GM23338 (cell line): ENCODE results near the gene LRRC52. TPM values are rescaled to one million over a fixed set of nuclear protein-coding genes. Genes with fewer than 3 reads are reported as not detected.
A peak's percentile ranks its signal among the peaks of the same experiment; 100 is the strongest.

Experiments
- ATAC-seq: fragments of 200-7000 bp; cut with Tn5 transposase; 3 replicates; pipeline ENCODE4 v1.9.1; 2020
- DNase-seq: peaks from one replicate; pipeline ENCODE4 v3.0.0-alpha.2; 2015; ENCODE audit warnings: low spot score
- H2AFZ ChIP-seq: fragments of 200-600 bp; sonication (generic); 2 replicates; pipeline ENCODE4 v1.8.0; 2016; ENCODE audit warnings: antibody characterized with exemption, mild to moderate bottlenecking, moderate library complexity
- H3F3A ChIP-seq: fragments of 200-600 bp; sonication (generic); replicated peaks from 2 replicates; pipeline ENCODE4 v1.8.0; 2017; ENCODE audit warnings: antibody characterized with exemption, mixed run types, low read depth
- H3K27ac ChIP-seq: fragments of 200-600 bp; sonication (generic); 2 replicates; pipeline ENCODE4 v1.6.1; 2016; ENCODE audit warnings: low read depth
- H3K27me3 ChIP-seq: fragments of 200-600 bp; sonication (generic); 2 replicates; pipeline ENCODE4 v1.8.0; 2016; ENCODE audit warnings: mild to moderate bottlenecking, mixed run types, moderate library complexity; ENCODE audit not compliant: insufficient read depth
- H3K36me3 ChIP-seq: fragments of 200-600 bp; sonication (generic); 2 replicates; pipeline ENCODE4 v1.8.0; 2016; ENCODE audit warnings: mild to moderate bottlenecking; ENCODE audit not compliant: insufficient read depth
- H3K4me1 ChIP-seq: fragments of 200-600 bp; sonication (generic); 2 replicates; pipeline ENCODE4 v1.8.0; 2016; ENCODE audit warnings: mild to moderate bottlenecking, moderate library complexity; ENCODE audit not compliant: insufficient read depth
- H3K4me2 ChIP-seq: fragments of 200-600 bp; sonication (generic); 2 replicates; pipeline ENCODE4 v1.7.1; 2017; ENCODE audit warnings: mixed run types
- H3K4me3 ChIP-seq: fragments of 200-600 bp; sonication (generic); 2 replicates; pipeline ENCODE4 v1.6.1; 2016; ENCODE audit warnings: mixed run types
- H3K79me2 ChIP-seq: fragments of 200-600 bp; sonication (generic); replicated peaks from 2 replicates; pipeline ENCODE4 v1.8.0; 2017; ENCODE audit warnings: mild to moderate bottlenecking; ENCODE audit not compliant: insufficient read depth
- H3K9me2 ChIP-seq: fragments of 200-600 bp; sonication (generic); 2 replicates; pipeline ENCODE4 v1.8.0; 2017; ENCODE audit not compliant: insufficient read depth
- H4K20me1 ChIP-seq: fragments of 200-600 bp; sonication (generic); replicated peaks from 2 replicates; pipeline ENCODE4 v1.8.0; 2017; ENCODE audit warnings: mild to moderate bottlenecking; ENCODE audit not compliant: insufficient read depth
- H3K27ac Mint-ChIP-seq: 2 replicates; pipeline ENCODE4 v1.8.0; 2020; ENCODE audit warnings: inconsistent platforms, mild to moderate bottlenecking, moderate library complexity, mixed read lengths
- H3K27me3 Mint-ChIP-seq: 3 replicates; pipeline ENCODE4 v1.8.0; 2022; ENCODE audit warnings: low read depth, mild to moderate bottlenecking, moderate library complexity, mixed read lengths, inconsistent platforms; ENCODE audit not compliant: insufficient read depth, poor library complexity
- H3K36me3 Mint-ChIP-seq: 3 replicates; pipeline ENCODE4 v1.8.0; 2021; ENCODE audit warnings: low read depth, mild to moderate bottlenecking, inconsistent platforms, moderate library complexity, mixed read lengths
- H3K4me1 Mint-ChIP-seq: 3 replicates; pipeline ENCODE4 v1.8.0; 2020; ENCODE audit warnings: mild to moderate bottlenecking, inconsistent platforms, mixed read lengths
- H3K4me3 Mint-ChIP-seq: 3 replicates; pipeline ENCODE4 v1.8.0; 2021; ENCODE audit warnings: moderate library complexity, mild to moderate bottlenecking, inconsistent platforms, mixed read lengths
- H3K9me3 Mint-ChIP-seq: 3 replicates; pipeline ENCODE4 v1.8.0; 2020; ENCODE audit warnings: moderate library complexity, mild to moderate bottlenecking, inconsistent platforms, mixed read lengths
- CREB1 ChIP-seq: fragments of 250-450 bp; sonication (Bioruptor Pico); IDR thresholded peaks from 2 replicates; pipeline ENCODE4 v1.5.0; 2020; ENCODE audit warnings: low read depth, mild to moderate bottlenecking, moderate library complexity
- EZH2 ChIP-seq: fragments of 200-600 bp; sonication (generic); IDR thresholded peaks from one replicate; pipeline ENCODE4 v1.8.0; 2017; ENCODE audit warnings: antibody characterized with exemption, mild to moderate bottlenecking, low read depth; ENCODE audit not compliant: unreplicated experiment
- JUNB ChIP-seq: IDR thresholded peaks from one replicate; pipeline ENCODE4 v1.6.1; 2016; ENCODE audit warnings: antibody characterized with exemption; ENCODE audit not compliant: unreplicated experiment
- POLR2AphosphoS5 ChIP-seq: IDR thresholded peaks from 2 replicates; pipeline ENCODE4 v1.6.1; 2016; ENCODE audit warnings: antibody characterized with exemption, low read depth
- ZNF331 ChIP-seq: fragments of 250-450 bp; sonication (Bioruptor Pico); IDR thresholded peaks from 2 replicates; pipeline ENCODE4 v1.5.0; 2020; ENCODE audit warnings: low read depth, mild to moderate bottlenecking, moderate library complexity
- polyA plus RNA-seq: library from polyadenylated mRNA; unstranded; fragments of >200 nt; fragmentation: Nextera tagmentation; extraction: Ambion mirVana; gene quantifications from 2 replicates; pipeline ENCODE4 v1.2.1, GENCODE V29; 2016
- total RNA-seq: library from RNA; depleted of rRNA; stranded (reverse); fragments of >200 nt; shearing (Covaris generic); gene quantifications from 2 replicates; pipeline ENCODE4 v1.2.3, GENCODE V29; 2014
- TF ChIP-seq, protein P1 (sequence below): IDR thresholded peaks from 2 replicates; pipeline ENCODE4 v1.6.1; 2016; ENCODE audit warnings: antibody characterized with exemption
- TF ChIP-seq, protein P2 (sequence below): fragments of 250-450 bp; sonication (Bioruptor Pico); IDR thresholded peaks from 2 replicates; pipeline ENCODE4 v1.5.0; 2020; ENCODE audit warnings: mild to moderate bottlenecking, moderate library complexity
- TF ChIP-seq, protein P3 (sequence below): IDR thresholded peaks from one replicate; pipeline ENCODE4 v1.6.1; 2018; ENCODE audit warnings: antibody characterized with exemption; ENCODE audit not compliant: unreplicated experiment

The LRRC52 gene
- total and polyA plus RNA-seq, 2 experiments from 2014 or later = not detected

DNA sequence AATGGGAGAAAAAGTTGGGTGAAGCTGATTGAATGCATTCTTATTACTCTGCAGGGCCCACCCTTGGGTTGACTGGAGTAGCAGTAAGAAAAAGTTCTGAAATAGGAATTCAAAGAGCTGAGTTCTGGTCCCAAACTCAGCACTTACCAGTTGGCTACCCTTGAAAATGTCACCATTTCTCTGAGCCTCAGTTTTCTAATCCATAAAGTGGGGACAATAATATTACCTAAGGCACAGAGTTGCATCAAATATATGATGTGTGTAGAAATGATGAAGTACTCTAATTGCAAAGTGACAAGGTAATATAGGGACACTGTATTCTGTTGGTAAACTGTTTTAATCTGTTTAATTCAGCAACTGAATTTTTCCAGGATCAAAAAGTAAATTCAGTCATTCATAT, 1.2 kb downstream of the LRRC52 start:
- Histone ChIP-seq H3K27me3 (peaks cover 8% of the 10 kb centered on the region), H3K79me2 (no peaks in the 10 kb centered on the region), H3K27ac (no peak overlapping the region), H2AFZ (no peak overlapping the region), H3K4me2 (peak overlapping the region; percentile 32; the same call in 1 of the 2 replicates), H3K4me1 (peaks cover 18% of the 10 kb centered on the region), H3K4me3 (no peak overlapping the region), H4K20me1 (no peaks in the 10 kb centered on the region), H3F3A (no peaks in the 10 kb centered on the region), H3K36me3 (no peaks in the 10 kb centered on the region), H3K9me2 (no peaks in the 10 kb centered on the region)
- Mint-ChIP-seq H3K36me3 (no peaks in the 10 kb centered on the region), H3K27me3 (peaks cover 6% of the 10 kb centered on the region), H3K4me1 (peaks cover 16% of the 10 kb centered on the region; the same call in 2 of the 3 replicates), H3K4me3 (no peak overlapping the region), H3K27ac (no peak overlapping the region), H3K9me3 (no peaks in the 10 kb centered on the region; the same call in 2 of the 3 replicates)
- ATAC-seq = no peak
- TF ChIP-seq JUNB (no peak), POLR2AphosphoS5 (no peak)
- TF ChIP-seq, protein P1, sequence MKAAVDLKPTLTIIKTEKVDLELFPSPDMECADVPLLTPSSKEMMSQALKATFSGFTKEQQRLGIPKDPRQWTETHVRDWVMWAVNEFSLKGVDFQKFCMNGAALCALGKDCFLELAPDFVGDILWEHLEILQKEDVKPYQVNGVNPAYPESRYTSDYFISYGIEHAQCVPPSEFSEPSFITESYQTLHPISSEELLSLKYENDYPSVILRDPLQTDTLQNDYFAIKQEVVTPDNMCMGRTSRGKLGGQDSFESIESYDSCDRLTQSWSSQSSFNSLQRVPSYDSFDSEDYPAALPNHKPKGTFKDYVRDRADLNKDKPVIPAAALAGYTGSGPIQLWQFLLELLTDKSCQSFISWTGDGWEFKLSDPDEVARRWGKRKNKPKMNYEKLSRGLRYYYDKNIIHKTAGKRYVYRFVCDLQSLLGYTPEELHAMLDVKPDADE = no peak
- TF ChIP-seq, protein P2, sequence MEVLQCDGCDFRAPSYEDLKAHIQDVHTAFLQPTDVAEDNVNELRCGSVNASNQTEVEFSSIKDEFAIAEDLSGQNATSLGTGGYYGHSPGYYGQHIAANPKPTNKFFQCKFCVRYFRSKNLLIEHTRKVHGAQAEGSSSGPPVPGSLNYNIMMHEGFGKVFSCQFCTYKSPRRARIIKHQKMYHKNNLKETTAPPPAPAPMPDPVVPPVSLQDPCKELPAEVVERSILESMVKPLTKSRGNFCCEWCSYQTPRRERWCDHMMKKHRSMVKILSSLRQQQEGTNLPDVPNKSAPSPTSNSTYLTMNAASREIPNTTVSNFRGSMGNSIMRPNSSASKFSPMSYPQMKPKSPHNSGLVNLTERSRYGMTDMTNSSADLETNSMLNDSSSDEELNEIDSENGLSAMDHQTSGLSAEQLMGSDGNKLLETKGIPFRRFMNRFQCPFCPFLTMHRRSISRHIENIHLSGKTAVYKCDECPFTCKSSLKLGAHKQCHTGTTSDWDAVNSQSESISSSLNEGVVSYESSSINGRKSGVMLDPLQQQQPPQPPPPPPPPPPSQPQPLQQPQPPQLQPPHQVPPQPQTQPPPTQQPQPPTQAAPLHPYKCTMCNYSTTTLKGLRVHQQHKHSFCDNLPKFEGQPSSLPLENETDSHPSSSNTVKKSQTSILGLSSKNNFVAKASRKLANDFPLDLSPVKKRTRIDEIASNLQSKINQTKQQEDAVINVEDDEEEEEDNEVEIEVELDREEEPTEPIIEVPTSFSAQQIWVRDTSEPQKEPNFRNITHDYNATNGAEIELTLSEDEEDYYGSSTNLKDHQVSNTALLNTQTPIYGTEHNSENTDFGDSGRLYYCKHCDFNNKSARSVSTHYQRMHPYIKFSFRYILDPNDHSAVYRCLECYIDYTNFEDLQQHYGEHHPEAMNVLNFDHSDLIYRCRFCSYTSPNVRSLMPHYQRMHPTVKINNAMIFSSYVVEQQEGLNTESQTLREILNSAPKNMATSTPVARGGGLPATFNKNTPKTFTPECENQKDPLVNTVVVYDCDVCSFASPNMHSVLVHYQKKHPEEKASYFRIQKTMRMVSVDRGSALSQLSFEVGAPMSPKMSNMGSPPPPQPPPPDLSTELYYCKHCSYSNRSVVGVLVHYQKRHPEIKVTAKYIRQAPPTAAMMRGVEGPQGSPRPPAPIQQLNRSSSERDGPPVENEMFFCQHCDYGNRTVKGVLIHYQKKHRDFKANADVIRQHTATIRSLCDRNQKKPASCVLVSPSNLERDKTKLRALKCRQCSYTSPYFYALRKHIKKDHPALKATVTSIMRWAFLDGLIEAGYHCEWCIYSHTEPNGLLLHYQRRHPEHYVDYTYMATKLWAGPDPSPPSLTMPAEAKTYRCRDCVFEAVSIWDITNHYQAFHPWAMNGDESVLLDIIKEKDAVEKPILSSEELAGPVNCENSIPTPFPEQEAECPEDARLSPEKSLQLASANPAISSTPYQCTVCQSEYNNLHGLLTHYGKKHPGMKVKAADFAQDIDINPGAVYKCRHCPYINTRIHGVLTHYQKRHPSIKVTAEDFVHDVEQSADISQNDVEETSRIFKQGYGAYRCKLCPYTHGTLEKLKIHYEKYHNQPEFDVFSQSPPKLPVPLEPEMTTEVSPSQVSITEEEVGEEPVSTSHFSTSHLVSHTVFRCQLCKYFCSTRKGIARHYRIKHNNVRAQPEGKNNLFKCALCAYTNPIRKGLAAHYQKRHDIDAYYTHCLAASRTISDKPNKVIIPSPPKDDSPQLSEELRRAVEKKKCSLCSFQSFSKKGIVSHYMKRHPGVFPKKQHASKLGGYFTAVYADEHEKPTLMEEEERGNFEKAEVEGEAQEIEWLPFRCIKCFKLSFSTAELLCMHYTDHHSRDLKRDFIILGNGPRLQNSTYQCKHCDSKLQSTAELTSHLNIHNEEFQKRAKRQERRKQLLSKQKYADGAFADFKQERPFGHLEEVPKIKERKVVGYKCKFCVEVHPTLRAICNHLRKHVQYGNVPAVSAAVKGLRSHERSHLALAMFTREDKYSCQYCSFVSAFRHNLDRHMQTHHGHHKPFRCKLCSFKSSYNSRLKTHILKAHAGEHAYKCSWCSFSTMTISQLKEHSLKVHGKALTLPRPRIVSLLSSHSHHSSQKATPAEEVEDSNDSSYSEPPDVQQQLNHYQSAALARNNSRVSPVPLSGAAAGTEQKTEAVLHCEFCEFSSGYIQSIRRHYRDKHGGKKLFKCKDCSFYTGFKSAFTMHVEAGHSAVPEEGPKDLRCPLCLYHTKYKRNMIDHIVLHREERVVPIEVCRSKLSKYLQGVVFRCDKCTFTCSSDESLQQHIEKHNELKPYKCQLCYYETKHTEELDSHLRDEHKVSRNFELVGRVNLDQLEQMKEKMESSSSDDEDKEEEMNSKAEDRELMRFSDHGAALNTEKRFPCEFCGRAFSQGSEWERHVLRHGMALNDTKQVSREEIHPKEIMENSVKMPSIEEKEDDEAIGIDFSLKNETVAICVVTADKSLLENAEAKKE = no peak
- no peak for DNase-seq

DNA sequence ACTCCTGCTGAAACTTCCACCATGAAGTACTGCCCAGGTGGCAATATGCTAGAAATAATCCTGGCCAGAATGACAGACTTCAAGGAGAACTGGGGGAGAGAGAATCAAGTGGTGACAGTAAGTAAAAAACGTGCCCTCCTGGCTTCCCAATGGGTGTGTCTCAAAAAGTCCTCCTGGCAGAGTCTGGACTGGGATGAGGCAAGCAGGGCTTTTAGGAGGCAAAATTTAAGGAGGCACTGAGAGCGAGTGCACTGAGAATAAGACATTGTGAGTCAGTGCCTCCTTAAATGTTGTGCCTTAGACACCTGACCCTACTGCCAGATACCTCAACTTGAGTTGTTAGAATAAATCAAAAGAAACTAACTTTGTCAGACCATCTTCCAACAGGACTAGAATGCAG, 2.2 kb downstream of the LRRC52 start:
- Mint-ChIP-seq H3K27ac (no peak overlapping the region), H3K9me3 (no peaks in the 10 kb centered on the region; the same call in 2 of the 3 replicates), H3K4me3 (no peak overlapping the region), H3K27me3 (peaks cover 5% of the 10 kb centered on the region), H3K4me1 (peaks cover 16% of the 10 kb centered on the region; the same call in 2 of the 3 replicates), H3K36me3 (no peaks in the 10 kb centered on the region)
- H3F3A ChIP-seq = no peaks in the 10 kb centered on the region
- no peaks in the 10 kb centered on the region for H4K20me1 ChIP-seq
- H3K36me3 ChIP-seq = no peaks in the 10 kb centered on the region
- H3K27ac ChIP-seq = no peak overlapping the region
- peaks cover 18% of the 10 kb centered on the region for H3K4me1 ChIP-seq
- no peaks in the 10 kb centered on the region for H3K9me2 ChIP-seq
- no peak overlapping the region for H3K4me3 ChIP-seq
- H3K27me3 ChIP-seq = peaks cover 8% of the 10 kb centered on the region
- H2AFZ ChIP-seq = no peak overlapping the region
- no peak for DNase-seq
- H3K79me2 ChIP-seq = no peaks in the 10 kb centered on the region
- no peak for ATAC-seq
- no peak overlapping the region for H3K4me2 ChIP-seq
- TF ChIP-seq ZNF331 (CRISPR knock-in tag) (no peak), CREB1 (CRISPR knock-in tag) (no peak), JUNB (no peak), EZH2 (no peak)
- TF ChIP-seq, protein P3, sequence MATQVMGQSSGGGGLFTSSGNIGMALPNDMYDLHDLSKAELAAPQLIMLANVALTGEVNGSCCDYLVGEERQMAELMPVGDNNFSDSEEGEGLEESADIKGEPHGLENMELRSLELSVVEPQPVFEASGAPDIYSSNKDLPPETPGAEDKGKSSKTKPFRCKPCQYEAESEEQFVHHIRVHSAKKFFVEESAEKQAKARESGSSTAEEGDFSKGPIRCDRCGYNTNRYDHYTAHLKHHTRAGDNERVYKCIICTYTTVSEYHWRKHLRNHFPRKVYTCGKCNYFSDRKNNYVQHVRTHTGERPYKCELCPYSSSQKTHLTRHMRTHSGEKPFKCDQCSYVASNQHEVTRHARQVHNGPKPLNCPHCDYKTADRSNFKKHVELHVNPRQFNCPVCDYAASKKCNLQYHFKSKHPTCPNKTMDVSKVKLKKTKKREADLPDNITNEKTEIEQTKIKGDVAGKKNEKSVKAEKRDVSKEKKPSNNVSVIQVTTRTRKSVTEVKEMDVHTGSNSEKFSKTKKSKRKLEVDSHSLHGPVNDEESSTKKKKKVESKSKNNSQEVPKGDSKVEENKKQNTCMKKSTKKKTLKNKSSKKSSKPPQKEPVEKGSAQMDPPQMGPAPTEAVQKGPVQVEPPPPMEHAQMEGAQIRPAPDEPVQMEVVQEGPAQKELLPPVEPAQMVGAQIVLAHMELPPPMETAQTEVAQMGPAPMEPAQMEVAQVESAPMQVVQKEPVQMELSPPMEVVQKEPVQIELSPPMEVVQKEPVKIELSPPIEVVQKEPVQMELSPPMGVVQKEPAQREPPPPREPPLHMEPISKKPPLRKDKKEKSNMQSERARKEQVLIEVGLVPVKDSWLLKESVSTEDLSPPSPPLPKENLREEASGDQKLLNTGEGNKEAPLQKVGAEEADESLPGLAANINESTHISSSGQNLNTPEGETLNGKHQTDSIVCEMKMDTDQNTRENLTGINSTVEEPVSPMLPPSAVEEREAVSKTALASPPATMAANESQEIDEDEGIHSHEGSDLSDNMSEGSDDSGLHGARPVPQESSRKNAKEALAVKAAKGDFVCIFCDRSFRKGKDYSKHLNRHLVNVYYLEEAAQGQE = no peak
